Measurements from ENCODE around the gene MORN3.

DNA sequence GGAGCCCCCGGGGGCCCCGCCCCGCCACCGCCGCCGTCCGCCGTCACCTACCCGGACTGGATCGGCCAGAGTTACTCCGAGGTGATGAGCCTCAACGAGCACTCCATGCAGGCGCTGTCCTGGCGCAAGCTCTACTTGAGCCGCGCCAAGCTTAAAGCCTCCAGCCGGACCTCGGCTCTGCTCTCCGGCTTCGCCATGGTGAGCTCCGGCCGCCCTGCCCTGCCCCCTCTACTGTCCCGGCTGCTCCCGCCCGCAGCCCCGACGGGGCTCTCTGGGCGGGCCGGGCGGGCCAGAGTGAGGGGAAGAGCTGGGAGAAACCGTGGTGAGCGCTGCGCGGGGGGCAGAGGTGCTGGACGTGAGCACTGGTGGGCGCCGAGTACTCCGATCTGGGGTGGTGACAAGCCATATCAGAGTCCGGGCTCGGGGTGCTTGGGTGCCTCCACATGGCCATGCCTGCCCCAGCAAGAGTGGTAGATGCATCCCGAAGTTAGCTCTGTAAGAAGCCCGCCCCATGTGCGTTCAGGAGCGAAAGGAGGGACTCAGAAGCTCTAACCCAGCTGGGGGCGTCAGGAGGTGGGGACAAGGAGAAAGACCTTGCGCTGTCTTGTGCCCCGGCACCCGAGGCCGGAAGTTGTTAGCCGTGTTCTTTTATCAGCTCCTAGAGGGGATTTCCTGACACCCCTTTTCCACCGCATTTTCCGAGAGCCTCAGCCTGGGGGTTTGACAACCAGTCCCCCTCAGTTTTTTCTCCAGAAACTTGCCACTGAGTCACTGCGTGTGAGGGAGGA, 42.4 kb downstream of the MORN3 start:
- TF ChIP-seq POLR2A (IDR thresholded peaks at IDR 0.05), result no peak
- TF ChIP-seq, protein P1, sequence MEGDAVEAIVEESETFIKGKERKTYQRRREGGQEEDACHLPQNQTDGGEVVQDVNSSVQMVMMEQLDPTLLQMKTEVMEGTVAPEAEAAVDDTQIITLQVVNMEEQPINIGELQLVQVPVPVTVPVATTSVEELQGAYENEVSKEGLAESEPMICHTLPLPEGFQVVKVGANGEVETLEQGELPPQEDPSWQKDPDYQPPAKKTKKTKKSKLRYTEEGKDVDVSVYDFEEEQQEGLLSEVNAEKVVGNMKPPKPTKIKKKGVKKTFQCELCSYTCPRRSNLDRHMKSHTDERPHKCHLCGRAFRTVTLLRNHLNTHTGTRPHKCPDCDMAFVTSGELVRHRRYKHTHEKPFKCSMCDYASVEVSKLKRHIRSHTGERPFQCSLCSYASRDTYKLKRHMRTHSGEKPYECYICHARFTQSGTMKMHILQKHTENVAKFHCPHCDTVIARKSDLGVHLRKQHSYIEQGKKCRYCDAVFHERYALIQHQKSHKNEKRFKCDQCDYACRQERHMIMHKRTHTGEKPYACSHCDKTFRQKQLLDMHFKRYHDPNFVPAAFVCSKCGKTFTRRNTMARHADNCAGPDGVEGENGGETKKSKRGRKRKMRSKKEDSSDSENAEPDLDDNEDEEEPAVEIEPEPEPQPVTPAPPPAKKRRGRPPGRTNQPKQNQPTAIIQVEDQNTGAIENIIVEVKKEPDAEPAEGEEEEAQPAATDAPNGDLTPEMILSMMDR (IDR thresholded peaks at IDR 0.05), result no peak
